HEK293 (cell line): ENCODE results near the gene SPOCK3.

Experiments
- BCL6B ChIP-seq: fragments of 450-650 bp; formaldehyde crosslinking; IDR thresholded peaks from 2 replicates; pipeline ENCODE4 v1.5.1; 2017; ENCODE audit warnings: missing biosample characterization, missing genetic modification characterization
- REST ChIP-seq: fragments of 450-650 bp; formaldehyde crosslinking; IDR thresholded peaks from 2 replicates; pipeline ENCODE4 v1.5.1; 2016; ENCODE audit warnings: missing biosample characterization, missing genetic modification characterization
- ZNF138 ChIP-seq: fragments of 450-650 bp; formaldehyde crosslinking; IDR thresholded peaks from 2 replicates; pipeline ENCODE4 v1.5.1; 2016; ENCODE audit warnings: missing biosample characterization, missing genetic modification characterization, borderline replicate concordance

- TF ChIP-seq REST (tag by site-specific recombination) (no peak), ZNF138 (tag by site-specific recombination) (no peak), BCL6B (no peak)
Observed at GRCh38 chr4:166882221-166882620, 352.1 kb downstream of the SPOCK3 start.
